HepG2 (cell line): Measurements from ENCODE around the gene SEBOX. TPM values are rescaled to one million over a fixed set of nuclear protein-coding genes. Genes with fewer than 3 reads are reported as not detected.
A peak's percentile ranks its signal among the peaks of the same experiment; 100 is the strongest.

Experiments used
- KIAA2018 ChIP-seq: sonication (generic); formaldehyde crosslinking; IDR thresholded peaks from 2 replicates; pipeline ENCODE4 v1.5.0; 2020; ENCODE audit warnings: mild to moderate bottlenecking, missing genetic modification reagents, borderline replicate concordance
- RBFOX2 ChIP-seq: fragments of 200-400 bp; formaldehyde crosslinking; IDR thresholded peaks from 2 replicates; pipeline ENCODE4 v1.6.1; 2017; ENCODE audit warnings: low read depth, mild to moderate bottlenecking, low read length
- RBM22 ChIP-seq: fragments of 200-400 bp; formaldehyde crosslinking; optimal IDR thresholded peaks from 2 replicates; pipeline ENCODE3; 2017; ENCODE audit warnings: mild to moderate bottlenecking, low read length, moderate library complexity
- ZMYM2 ChIP-seq: sonication (generic); formaldehyde crosslinking; IDR thresholded peaks from 2 replicates; pipeline ENCODE4 v1.8.0; 2022; ENCODE audit warnings: mild to moderate bottlenecking, missing genetic modification reagents
- ZNF44 ChIP-seq: sonication (generic); formaldehyde crosslinking; IDR thresholded peaks from 2 replicates; pipeline ENCODE4 v1.5.1; 2020; ENCODE audit warnings: mild to moderate bottlenecking, missing genetic modification reagents
- ZSCAN31 ChIP-seq: sonication (generic); formaldehyde crosslinking; IDR thresholded peaks from 2 replicates; pipeline ENCODE4 v1.5.0; 2020; ENCODE audit warnings: low read depth, mild to moderate bottlenecking, missing genetic modification reagents
- polyA plus RNA-seq, 8 experiments: library from polyadenylated mRNA; depleted of rRNA in 3 of 8; stranded (reverse) in 7 of 8; unstranded in 1 of 8; fragments of >200 nt; fragmentation: Illumina TruSeq in 4 of 8; extraction: Trizol in 4 of 8; gene quantifications; 2 replicates each; pipeline versions ENCODE4 v1.2.1 to v1.2.3, GENCODE V29; 2011 to 2016; ENCODE audit warnings: low read depth in 4 of 8, missing spikeins in 1 of 8, mixed read lengths in 1 of 8; ENCODE audit not compliant: insufficient read depth in 1 of 8
- total RNA-seq, 5 experiments: library from RNA; depleted of rRNA; stranded (reverse); fragments of >200 nt; fragmentation: Illumina TruSeq; extraction: Trizol; gene quantifications; 2 replicates each; pipeline ENCODE4 v1.2.3, GENCODE V29; 2016; ENCODE audit warnings: low read depth in 1 of 5
- TF ChIP-seq, protein P1 (sequence below): sonication (generic); formaldehyde crosslinking; IDR thresholded peaks from 2 replicates; pipeline ENCODE4 v1.4.0; 2020; ENCODE audit warnings: mild to moderate bottlenecking, low read depth, missing genetic modification reagents

The SEBOX gene
- total and polyA plus RNA-seq, 2 of the 13 experiments (the other 11 are each of a cell fraction or from before 2014, with no cell fraction given): not detected

- TF ChIP-seq KIAA2018 (CRISPR knock-in tag) (no peak), RBFOX2 (peak; percentile 28; the same call in 1 of the 2 replicates), ZMYM2 (CRISPR knock-in tag) (no peak), RBM22 (peak; percentile 54), ZNF44 (CRISPR knock-in tag) (no peak), ZSCAN31 (CRISPR knock-in tag) (no peak)
- TF ChIP-seq, protein P1, sequence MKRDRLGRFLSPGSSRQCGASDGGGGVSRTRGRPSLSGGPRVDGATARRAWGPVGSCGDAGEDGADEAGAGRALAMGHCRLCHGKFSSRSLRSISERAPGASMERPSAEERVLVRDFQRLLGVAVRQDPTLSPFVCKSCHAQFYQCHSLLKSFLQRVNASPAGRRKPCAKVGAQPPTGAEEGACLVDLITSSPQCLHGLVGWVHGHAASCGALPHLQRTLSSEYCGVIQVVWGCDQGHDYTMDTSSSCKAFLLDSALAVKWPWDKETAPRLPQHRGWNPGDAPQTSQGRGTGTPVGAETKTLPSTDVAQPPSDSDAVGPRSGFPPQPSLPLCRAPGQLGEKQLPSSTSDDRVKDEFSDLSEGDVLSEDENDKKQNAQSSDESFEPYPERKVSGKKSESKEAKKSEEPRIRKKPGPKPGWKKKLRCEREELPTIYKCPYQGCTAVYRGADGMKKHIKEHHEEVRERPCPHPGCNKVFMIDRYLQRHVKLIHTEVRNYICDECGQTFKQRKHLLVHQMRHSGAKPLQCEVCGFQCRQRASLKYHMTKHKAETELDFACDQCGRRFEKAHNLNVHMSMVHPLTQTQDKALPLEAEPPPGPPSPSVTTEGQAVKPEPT (CRISPR knock-in tag): no peak
- TF ChIP-seq, all 625 proteins: peak for 3
Measured at GRCh38 chr17:28365487-28365886, 488 bp upstream of the SEBOX start (continued).
